ENCODE measurements around the gene RAB37.

The RAB37 gene

DNA sequence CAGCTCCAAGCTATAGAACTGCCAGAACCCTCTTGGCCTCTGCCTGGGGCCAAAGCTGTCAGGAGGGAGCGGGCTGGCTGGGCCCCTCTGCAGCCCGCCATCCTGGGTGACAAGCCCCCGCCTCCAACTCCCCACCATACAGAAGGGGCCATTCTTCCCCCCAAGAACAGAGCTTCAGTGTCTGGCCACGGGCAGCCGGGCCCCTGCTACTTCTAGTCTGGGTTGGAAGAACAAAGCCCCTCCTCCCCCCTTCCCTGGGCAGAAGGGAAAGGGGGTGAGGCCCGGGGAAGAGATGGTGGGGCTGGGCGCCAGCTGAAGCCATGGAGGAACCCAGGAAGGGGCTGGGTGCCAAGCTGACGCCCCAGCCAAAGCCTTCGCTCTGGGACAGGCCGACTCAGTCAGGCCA, 30.1 kb downstream of the RAB37 start:
- TF ChIP-seq, protein P1, sequence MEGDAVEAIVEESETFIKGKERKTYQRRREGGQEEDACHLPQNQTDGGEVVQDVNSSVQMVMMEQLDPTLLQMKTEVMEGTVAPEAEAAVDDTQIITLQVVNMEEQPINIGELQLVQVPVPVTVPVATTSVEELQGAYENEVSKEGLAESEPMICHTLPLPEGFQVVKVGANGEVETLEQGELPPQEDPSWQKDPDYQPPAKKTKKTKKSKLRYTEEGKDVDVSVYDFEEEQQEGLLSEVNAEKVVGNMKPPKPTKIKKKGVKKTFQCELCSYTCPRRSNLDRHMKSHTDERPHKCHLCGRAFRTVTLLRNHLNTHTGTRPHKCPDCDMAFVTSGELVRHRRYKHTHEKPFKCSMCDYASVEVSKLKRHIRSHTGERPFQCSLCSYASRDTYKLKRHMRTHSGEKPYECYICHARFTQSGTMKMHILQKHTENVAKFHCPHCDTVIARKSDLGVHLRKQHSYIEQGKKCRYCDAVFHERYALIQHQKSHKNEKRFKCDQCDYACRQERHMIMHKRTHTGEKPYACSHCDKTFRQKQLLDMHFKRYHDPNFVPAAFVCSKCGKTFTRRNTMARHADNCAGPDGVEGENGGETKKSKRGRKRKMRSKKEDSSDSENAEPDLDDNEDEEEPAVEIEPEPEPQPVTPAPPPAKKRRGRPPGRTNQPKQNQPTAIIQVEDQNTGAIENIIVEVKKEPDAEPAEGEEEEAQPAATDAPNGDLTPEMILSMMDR (IDR thresholded peaks at IDR 0.05; ENCODE audit: insufficient read depth, missing control alignments), result no peak
- FAIRE-seq, result no peak
- no peak for DNase-seq (ENCODE audit: insufficient read length, low spot score)

DNA sequence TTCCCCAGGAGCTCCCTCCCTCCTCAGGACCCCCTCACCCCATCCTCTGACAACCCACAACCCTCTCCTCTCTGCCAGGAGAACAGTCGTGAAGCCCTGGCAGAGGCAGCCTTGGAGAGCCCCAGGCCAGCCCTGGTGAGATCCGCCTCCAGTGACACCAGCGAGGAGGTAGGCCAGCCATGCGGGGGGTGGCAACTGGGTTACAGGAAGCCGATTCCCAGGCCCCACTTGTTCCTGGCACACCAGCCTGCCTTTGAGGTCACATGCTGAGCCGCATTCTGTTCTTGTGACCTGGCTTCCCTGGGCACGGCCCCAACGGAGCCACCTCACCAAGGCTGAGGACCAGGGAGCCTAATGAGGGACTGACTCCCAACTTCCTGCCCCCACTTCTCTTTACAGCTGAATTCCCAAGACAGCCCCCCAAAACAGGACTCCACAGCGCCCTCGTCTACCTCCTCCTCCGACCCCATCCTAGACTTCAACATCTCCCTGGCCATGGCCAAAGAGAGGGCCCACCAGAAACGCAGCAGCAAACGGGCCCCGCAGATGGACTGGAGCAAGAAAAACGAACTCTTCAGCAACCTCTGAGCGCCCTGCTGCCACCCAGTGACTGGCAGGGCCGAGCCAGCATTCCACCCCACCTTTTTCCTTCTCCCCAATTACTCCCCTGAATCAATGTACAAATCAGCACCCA, 31.2 kb downstream of the RAB37 start:
- DNase-seq (ENCODE audit: insufficient read length, low spot score), result no peak
- no peak for FAIRE-seq
- TF ChIP-seq, protein P1 (IDR thresholded peaks at IDR 0.05; ENCODE audit: insufficient read depth, missing control alignments), result no peak

DNA sequence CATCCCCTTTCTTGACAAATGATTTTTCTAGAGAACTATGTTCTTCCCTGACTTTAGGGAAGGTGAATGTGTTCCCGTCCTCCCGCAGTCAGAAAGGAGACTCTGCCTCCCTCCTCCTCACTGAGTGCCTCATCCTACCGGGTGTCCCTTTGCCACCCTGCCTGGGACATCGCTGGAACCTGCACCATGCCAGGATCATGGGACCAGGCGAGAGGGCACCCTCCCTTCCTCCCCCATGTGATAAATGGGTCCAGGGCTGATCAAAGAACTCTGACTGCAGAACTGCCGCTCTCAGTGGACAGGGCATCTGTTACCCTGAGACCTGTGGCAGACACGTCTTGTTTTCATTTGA, 31.7 kb downstream of the RAB37 start:
- FAIRE-seq (no peak), DNase-seq (ENCODE audit: insufficient read length, low spot score) (no peak)
- TF ChIP-seq, protein P1 (IDR thresholded peaks at IDR 0.05; ENCODE audit: insufficient read depth, missing control alignments), result no peak

DNA sequence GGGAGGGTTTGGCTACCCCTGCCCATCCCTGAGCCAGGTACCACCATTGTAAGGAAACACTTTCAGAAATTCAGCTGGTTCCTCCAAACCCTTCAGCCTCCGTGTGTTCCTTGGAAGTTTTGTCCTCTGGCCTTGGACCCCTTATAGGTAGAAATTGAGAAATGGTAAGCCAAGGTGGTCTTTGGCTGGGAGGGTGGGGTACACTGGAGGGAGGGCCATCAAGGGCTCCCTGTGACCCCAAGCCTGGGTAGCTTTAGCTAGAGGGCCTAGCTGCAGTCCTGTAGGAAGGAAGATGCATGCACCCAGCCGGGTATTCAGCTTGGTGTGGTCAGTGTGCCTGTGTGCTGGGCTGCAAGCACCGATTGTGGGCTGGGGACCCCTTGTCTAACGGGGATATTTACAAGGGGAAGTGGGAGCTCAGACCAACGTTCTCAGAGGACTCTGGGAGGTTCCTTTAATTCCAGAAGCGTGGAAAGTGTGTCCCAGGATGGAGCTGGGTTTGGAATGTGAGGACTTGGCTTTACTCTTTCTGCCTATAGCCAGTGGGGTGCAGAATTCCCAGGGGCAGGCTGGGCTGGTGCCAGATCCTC, 32.3 kb downstream of the RAB37 start:
- DNase-seq (ENCODE audit: insufficient read length, low spot score) (no peak), FAIRE-seq (no peak)
- TF ChIP-seq, protein P1 (IDR thresholded peaks at IDR 0.05; ENCODE audit: insufficient read depth, missing control alignments), result no peak

DNA sequence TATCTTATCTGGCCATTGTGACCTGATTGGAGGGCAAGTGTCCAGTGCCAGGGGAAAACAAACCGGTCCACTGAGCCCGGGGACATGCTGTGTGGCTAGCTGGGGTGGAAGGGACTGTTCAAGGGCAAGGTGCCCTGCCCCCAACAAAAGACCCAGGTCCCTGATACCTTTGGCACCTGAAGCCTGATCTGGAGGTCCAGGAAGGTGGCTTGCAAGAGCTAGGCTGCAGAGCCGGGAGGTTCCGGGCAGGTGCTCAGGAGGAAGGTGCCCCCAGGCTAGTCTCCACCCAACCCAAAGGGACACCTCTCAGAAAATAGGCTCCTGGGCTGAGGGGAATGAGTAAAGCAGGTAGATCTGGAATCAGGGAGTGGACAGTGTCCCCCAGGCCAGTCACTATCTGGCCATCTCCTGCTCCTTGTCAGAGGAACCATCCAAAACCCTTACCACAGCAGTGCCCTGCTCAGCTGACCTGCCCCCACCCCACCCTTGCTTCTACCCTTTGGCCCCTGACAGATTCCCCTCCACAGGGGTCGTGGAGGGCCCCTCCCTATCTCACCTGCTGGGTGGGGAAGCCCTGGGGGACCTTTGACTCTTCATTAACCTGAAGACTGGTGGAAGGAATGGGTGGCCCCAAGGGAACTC, 32.9 kb downstream of the RAB37 start:
- TF ChIP-seq, protein P1 (IDR thresholded peaks at IDR 0.05; ENCODE audit: insufficient read depth, missing control alignments), result no peak
- no peak for DNase-seq (ENCODE audit: insufficient read length, low spot score)
- FAIRE-seq, result no peak

DNA sequence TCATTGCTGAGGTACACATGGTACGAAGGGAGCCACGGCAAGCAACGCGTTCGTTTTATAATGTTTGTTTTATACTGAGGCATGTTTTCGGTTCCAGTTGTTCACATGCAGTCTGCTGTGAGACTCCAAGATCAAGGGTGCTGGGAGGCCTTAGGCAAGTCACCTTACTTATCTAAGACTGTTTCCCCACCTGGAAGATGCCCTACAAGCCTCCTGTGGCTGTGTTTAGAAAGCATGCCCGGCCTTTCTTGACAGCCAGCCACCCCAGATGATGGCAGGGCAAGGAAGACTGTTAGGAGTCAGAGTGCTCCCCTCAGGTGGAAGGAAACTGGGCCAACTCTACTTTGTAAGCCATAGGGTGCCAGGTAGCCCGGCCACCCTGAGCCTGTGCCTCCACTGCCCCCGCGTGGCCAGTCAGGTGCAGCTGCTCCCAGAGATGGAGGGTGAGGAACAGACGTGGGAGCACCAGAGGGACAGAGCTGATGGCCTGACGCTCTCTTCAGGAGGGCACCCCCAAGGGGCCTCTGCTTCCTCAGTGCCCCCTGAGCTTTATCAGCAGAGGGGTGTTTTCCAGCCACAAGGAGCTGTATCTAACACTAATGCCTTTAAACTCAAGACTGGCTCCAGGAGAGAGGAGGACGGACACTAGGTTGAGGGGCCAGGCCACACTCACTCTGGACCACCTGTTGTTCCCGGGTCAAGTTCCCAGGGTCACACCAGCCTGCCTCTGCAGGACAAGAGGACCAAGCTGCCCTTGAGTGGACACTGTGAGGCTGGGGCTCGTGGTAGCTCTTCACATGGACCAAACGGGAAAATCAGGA, 33.7 kb downstream of the RAB37 start:
- TF ChIP-seq, protein P1 (IDR thresholded peaks at IDR 0.05; ENCODE audit: insufficient read depth, missing control alignments), result peak; percentile 91
- DNase-seq (ENCODE audit: insufficient read length, low spot score) (peak; percentile 83), FAIRE-seq (no peak)

Data from D721Med (cell line).